Measurements from ENCODE around the gene MPDZ.

Gene MPDZ

GRCh38 chr9:13088720-13089427, 190.6 kb downstream of the MPDZ start:
- DNase-seq (ENCODE audit: low read depth, low spot score), result peak; percentile 50

- no peak for DNase-seq (ENCODE audit: low read depth, low spot score)
Observed at GRCh38 chr9:13083963-13084528, 195.4 kb downstream of the MPDZ start.

- DNase-seq (ENCODE audit: low read depth, low spot score), result no peak
Observed at GRCh38 chr9:13083366-13083765, 196.1 kb downstream of the MPDZ start.

DNA sequence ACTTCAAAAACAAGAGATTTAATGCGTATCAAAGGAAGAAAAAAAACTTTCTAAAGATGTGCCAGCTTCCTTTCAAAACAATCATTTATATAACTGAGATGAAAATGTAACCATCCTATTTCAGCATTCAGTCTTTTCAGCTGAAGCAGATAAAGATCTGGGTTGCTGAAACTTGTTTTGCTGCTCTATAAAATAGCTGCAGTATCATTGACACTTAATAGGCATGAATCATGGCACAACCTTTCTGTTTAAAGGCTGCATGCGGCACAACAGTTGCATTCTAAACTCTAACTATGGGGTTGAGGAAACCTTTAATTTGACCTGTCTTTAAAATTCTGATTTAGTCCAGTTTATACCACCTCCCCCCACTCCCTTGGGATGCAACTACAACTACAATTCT, 196.7 kb downstream of the MPDZ start:
- no peak for DNase-seq (ENCODE audit: low read depth, low spot score)

- DNase-seq (ENCODE audit: low read depth, low spot score), result no peak
Observed at GRCh38 chr9:13078164-13078563, 201.3 kb downstream of the MPDZ start.

DNA sequence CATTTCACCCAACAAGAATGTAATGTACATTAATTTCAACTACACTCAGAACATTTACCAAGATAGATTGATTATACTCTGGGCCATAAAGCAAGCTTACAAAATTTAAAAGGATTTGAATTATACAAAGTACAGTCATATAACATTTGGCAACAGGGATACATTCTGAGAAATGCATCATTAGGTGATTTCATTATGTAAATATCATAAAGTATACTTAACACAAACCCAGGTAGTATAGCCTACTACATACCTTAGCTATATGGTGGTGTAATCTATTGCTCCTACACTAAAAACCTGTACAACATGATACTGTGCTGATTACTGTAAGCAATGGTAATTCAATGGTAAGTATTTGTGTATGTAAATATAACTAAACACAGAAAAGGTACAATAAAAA, 202.9 kb downstream of the MPDZ start:
- DNase-seq (ENCODE audit: low read depth, low spot score), result no peak

DNA sequence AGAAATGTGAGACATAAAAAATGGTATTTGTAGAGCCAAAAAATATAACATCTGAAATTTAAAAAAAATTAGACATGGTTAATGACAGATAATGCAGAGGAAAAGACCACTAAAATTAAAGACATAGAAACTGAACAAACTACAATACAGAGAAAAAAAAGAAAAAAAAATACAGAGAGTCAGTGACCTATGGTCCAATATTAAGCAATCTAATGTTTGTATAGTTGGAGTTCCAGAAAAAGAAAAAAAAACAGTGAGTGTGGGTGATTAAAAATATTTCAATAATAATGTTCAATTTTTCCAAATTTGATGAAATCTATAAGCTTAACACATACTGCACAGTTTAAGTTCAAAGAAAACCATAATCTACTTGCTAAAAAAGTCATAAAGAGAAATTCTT, 207.6 kb downstream of the MPDZ start:
- no peak for DNase-seq (ENCODE audit: low read depth, low spot score)

- no peak for DNase-seq (ENCODE audit: low read depth, low spot score)
Observed at GRCh38 chr9:13070612-13071595, 208.6 kb downstream of the MPDZ start.

GRCh38 chr9:13069498-13069897, 210.0 kb downstream of the MPDZ start:
- no peak for DNase-seq (ENCODE audit: low read depth, low spot score)

DNA sequence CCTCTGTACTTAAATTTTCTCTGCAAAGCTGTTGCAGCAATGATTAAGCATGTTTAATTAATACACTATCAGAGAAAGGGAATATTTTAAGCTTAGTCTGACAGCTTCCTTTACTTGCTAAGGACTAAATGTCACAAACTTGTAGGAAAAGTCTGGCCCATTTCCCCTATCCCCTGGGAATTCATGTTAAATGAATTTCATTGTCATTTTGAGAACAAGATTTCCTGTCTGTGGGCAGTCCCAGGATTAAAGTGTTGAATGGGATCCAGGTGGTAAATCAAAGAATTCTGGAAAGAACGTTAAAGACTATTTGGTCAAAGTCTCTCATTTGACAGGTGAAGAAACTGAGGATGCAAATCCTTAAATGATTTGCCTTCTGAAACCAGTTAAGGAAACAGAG, 214.8 kb downstream of the MPDZ start:
- no peak for DNase-seq (ENCODE audit: low read depth, low spot score)

- no peak for DNase-seq (ENCODE audit: low read depth, low spot score)
Observed at GRCh38 chr9:13063880-13064459, 215.5 kb downstream of the MPDZ start.

- no peak for DNase-seq (ENCODE audit: low read depth, low spot score)
Observed at GRCh38 chr9:13061390-13061789, 218.1 kb downstream of the MPDZ start.
